Measurements from ENCODE around the gene EDIL3.
"Not testable (repeated sequence)": the region's sequence is repeated elsewhere in the genome, so short reads cannot be mapped to it uniquely, and the experiment has no call there.

EDIL3 gene

DNA sequence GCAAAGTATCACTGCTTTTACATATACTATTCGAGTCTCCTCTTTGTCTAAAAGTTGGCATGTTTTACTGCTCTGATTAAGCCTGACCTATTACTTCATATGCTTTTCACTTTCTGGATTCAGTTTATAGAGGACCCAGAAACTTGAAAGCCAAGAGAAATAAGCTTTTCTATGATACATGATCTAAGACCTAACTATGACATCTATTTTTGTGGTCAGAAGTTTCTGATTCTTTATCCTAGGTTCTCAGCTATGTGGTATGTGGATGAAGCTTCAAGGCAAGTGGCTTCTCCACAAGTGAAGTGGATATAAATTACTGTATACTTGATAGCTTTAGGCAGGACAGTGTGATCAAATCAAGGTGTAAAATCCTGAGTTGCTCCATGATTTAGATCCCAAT, 6.3 kb downstream of the EDIL3 start:
- DNase-seq = no peak

DNA sequence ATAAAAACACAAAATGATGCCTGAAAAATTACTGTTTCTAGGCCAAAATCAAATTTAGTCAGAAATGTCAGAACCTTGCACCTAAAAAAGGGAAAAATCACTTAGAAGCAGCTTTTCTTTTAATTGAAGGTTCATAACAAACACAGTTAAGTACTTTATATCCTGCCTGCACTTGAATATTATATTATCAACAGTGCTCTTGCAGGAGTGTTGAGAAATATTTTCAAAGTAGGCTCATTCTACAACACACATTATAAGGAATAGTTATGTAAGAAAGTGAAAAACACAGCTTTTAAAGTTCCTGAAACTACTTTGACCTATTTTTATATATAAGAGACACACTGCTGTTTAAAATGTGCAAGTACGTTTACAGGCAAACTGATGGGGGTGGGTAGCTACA, 8.3 kb downstream of the EDIL3 start:
- no peak for DNase-seq

DNA sequence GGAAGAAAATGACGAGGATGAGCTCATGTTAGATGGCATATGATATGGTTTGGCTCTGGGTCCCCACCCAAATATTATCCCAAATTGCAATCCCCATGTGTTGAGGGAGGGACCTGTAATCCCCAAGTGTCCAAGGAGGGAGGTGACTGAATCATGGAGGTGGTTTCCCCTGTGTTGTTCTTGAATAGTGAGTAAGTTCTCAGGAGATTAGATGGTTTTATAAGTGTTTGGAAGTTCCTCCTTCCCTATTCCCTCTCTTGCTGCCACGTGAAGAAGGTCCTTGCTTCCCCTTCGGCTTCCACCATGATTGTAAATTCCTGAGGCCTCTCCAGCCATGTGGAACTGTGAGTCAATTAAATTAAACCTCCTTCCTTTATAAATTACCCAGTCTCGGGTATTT, 10.1 kb downstream of the EDIL3 start:
- DNase-seq = no peak

DNA sequence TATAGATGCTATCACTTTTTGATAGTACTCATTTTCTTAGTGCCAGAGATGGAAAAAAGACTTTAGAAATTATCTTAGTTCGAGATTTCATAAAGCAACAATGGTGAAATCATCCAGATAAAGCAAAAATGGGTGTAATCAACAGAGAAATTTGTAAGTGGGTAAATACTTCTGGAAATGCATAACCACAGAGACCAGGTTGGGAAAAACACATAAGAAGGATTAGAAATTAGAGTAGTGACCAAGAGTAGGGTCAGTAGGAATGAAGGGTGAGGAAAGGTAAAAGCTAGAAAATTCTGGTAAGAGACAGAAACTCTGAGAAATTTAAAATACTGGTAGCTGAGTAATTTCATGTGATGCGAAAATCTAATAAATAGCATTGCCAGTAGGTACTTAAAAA, 11.2 kb downstream of the EDIL3 start:
- no peak for DNase-seq

DNA sequence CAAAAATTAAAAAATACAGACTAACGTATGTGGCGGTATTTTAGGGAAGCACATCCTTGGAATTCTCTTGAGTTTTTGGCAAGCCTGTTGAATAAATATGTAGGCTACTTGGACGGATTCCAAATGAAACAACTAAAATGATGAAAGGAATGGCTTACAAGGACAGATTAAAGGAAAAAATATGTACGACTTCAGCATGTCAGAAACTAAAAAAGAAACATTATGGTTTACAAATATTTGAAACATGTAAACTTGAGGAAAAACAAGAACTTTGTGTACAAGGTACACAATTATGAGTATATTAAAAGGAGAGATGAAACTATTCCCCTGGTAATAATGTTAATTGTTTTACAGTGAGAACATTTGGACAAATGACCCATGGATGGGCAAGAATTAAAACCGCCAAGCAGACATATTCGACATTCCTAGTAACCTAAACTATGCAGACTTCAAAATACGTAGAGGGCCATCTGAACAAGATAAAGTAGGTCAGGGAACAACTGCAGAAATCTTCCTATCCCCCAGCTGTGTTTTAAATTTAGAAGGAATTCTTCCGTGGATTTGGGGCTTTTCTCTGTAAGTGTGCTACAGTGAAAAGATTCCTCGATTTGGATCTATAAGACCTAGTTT, 12.5 kb downstream of the EDIL3 start:
- no peak for DNase-seq

DNA sequence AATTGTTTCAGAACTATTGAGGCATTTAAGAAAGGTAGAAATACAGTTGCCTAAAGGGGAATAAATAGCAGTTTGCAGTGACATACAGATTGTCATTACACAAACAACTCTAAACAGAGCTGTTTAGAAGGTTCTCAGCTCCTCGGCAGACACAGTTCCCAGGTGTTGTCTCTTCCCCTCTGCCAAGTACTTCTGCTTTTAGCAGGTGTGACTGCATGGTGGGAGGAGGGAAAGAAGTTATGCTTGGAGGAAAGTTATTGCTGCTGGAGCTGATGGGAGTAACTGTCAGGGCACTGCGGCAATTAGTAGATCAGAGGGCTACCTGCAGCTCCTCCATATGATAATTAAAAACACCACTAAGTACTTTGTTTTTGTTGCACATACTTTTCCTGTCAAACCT, 14.5 kb downstream of the EDIL3 start:
- no peak for DNase-seq

GRCh38 chr5:84364043-84364442, 20.6 kb downstream of the EDIL3 start:
- no peak for DNase-seq

GRCh38 chr5:84362061-84362720, 22.5 kb downstream of the EDIL3 start:
- no peak for DNase-seq

DNA sequence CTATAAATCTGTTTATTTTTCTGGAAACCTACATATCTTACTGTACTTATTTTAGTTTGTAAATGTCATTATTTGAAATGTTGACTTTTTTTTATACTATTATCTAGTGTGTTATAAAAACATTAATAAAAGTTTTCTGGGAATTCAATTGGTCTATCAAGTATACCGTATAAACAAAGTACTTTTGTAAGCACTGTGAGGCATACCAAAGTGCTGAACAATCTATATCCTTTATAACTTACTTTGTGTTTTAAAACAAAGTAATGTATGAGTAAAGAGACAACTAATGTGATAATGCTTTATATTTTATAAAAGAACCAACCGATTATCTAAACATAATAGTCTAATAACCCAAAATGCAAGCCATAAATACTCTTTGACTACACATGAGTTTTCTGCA, 23.1 kb downstream of the EDIL3 start:
- DNase-seq = no peak

GRCh38 chr5:84360056-84360455, 24.6 kb downstream of the EDIL3 start:
- no peak for DNase-seq

DNA sequence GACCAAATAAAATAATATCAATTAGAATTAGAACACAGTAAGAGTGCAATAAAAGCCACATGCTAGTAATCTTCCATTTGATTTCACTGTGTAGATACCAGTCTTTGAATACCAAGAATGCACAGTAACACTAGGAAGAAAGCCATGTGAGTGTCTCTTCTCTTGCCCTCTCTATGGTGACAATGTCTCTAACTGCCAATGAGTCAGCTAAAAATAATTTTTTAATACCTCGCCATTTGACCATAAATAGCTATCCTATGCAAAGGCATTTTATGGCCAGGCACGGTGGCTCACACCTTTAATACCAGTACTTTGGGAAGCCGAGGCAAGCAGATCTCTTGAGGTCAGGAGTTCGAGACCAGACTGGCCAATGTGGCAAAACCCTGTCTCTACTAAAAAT, 30.6 kb downstream of the EDIL3 start:
- DNase-seq = no peak

DNA sequence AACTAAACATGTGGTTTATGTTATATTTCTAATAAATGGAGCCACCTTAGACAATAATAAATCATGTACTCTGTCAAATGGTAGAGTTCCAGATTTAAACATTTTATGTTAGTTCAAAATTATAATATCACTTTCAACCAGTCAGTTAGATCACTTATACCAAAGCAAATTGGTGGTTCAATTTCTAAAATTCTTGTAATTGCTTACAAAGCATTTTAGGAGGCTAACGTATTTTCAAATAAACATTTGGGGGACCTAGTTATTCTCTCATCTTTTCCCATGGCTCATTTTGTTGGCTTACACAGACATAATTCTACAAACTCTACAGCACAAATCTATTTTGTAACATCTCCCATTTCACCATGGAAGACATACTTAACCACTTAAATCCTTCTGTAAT, 39.9 kb downstream of the EDIL3 start:
- no peak for DNase-seq

DNA sequence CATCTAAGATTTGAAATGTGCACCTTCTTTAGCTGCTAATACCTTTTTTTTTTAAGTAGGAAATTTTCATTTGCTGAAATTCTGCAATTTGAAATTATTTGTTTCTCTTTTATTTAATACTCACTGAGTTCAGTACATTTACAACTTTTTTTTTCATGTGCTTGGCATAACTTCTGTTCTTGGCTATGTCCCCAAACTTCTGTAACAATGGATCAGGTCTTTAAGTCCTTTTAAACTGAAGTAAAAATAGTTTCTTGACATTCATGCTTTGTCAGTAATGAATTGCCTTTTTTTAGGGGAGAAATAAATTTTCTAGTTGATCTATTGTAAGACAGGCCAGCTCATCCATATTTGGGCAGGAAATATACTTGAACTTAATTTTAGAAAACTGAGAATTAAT, 41.5 kb downstream of the EDIL3 start:
- DNase-seq = no peak

- DNase-seq = no peak
These were observed 52.6 kb downstream of the EDIL3 start for GRCh38 chr5:84332106-84332505.

- DNase-seq = no peak
These were observed 57.1 kb downstream of the EDIL3 start for GRCh38 chr5:84327591-84327990.

DNA sequence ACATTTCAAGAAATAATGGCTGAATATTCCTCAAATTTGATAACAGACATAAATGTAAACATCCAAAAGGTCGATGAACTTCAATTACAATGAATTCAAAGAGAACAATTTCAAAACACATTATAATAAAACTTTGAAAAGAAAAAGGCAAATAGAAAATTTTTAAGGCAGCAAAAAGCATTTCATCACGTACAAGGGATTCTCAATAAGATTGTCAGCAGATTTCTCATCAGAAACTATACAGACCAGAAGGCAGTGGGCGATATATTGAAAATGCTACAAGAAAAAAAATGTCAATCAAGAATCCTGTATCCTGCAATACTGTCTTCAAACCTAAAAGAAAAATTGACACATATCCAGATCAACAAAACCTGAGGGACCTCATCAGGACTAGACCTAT, 62.0 kb downstream of the EDIL3 start:
- no peak for DNase-seq

- not testable (repeated sequence) for DNase-seq
These were observed 66.9 kb downstream of the EDIL3 start for GRCh38 chr5:84317826-84318225.

- not testable (repeated sequence) for DNase-seq
These were observed 72.4 kb downstream of the EDIL3 start for GRCh38 chr5:84312280-84312679.

DNA sequence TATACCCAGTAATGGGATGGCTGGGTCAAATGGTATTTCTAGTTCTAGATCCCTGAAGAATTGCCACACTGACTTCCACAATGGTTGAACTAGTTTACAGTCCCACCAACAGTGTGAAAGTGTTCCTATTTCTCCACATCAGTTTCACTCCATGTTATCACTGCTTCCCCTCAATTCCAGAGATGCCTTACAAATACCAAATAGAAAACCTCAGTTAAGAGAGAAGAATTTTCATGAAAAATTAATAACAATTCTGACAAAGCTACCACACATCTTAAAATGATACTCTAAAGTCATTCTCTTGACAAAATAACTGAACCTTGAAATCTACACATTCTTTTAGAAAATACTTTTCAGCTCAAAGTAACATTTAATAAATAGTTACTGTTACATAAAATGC, 74.8 kb downstream of the EDIL3 start:
- not testable (repeated sequence) for DNase-seq

DNA sequence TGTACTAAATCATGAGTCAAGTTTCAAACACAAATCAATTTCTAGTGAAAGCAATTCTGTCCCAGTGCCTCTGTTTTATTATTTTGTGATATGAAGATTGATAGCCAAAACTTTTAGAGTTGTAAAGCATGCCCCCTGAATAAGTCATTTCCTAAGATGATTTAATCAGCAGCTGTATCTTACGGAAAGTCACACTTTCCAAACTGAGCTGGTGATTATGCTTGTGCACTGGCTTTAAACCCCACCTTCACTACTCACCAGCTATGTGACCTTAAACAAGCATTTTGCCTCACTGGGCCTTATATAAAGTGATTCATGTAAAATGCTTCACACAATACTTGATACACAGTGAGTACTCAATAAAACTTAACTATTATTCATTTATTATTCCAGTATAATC, 78.1 kb downstream of the EDIL3 start:
- DNase-seq = no peak

DNA sequence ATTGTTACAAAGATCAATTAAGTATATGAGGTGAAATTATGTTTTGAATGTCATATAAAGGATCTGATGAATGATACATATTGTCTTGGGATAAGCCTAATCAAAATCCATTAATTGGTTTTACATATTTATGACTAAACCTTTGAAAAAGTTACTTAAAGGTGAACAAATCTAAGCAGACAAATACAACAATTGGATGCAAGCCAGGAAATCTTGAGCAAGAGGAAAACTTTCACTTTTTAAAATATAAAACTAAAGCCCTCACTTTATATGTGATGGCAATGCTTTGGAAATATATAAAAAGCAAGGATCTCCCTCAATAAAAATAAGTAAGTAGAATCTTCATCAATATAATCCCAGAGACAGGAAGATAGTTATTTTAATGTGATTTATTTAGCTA, 80.1 kb downstream of the EDIL3 start:
- no peak for DNase-seq

DNA sequence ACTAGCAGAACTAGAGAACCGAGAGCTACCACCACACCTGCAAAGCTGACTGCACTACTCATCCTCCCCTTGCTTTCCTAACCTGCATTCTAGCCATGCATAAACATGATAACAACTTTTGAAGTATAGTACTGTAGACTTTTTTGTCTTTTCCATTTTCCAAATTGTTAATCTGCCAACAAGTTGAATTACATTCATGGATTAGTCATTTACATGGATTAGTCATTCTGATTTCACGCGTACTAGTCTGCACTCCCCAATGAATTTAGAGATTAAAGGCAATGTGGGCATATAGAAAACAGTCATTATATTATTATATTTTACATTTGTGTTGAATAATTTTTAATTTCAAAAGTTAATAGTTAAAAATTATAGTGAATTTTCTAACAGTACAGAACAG, 81.4 kb downstream of the EDIL3 start:
- DNase-seq = no peak

DNA sequence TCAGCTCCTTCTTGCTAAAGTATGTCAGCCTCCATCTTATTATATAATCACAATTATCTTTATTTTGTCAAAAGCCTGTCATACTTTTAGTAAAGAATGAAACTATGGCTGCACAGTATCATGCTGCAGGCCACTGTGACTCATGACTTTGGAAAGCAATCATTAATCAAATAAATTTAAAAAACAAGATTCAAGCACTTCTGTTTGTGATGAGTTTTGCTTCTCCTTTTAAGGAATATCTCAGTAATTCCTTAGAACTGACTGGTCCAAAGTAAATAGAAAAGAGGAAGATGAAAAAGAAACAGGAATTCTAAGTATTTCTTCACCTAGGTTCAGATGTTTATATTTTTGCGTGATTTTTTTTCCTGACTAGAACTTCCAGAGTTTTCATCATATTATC, 83.1 kb downstream of the EDIL3 start:
- no peak for DNase-seq

DNA sequence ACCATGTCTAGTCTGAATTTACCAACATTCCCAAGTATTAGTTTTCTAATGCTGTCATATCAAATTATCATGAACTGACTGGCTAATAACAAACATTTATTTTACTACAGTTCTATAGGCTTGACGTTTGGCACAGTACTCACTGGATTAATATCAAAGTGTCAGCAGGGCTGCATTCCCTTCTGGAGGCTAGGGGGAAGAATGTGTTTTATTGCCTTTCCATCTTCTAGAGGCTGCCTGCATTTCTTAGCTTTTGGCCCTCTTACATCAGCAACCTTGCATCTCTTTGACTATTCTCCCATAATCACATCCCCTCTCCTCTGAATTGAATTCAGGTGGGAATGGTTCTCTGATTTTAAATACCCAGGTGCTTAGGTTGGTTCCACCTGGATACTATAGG, 84.7 kb downstream of the EDIL3 start:
- DNase-seq = no peak

DNA sequence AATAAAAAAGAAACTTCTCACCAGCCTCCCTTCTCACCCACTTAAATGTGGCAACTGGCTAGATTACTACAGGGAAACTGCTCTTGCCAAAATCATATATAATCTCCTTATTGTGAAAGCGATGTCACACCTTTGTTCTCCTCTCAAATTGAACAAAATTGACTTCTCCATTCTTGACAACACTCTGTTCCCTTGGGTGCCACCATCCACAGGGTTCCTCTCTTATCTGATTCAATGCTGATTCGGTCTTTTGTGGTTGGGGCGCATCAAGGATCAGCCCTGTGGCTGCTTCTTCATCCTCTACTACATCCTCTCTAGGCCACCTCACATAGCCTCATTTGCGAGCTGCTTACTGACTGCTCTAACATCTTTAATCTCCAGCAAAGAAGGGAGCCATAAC, 86.1 kb downstream of the EDIL3 start:
- DNase-seq = no peak
